ENCODE results near the gene MMP14.
"Not testable (repeated sequence)": the region's sequence is repeated elsewhere in the genome, so short reads cannot be mapped to it uniquely, and the experiment has no call there.

MMP14 gene

DNA sequence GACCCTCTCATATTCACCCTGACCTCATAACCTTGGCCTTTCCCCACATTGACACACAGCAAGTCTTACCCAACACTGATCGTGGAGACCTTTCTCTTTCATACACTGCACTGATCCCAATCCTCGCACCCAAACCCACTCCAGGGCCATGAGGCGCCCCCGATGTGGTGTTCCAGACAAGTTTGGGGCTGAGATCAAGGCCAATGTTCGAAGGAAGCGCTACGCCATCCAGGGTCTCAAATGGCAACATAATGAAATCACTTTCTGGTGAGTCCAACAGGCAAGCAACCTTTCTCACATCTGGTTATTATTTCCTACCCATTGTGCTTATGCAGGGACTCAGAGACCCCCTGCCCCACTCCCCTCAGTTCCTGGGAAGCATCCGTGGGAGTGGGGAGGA lies 5.4 kb downstream of the MMP14 start:
- no peak for DNase-seq (ENCODE audit: low read depth in 2 of 2)

DNA sequence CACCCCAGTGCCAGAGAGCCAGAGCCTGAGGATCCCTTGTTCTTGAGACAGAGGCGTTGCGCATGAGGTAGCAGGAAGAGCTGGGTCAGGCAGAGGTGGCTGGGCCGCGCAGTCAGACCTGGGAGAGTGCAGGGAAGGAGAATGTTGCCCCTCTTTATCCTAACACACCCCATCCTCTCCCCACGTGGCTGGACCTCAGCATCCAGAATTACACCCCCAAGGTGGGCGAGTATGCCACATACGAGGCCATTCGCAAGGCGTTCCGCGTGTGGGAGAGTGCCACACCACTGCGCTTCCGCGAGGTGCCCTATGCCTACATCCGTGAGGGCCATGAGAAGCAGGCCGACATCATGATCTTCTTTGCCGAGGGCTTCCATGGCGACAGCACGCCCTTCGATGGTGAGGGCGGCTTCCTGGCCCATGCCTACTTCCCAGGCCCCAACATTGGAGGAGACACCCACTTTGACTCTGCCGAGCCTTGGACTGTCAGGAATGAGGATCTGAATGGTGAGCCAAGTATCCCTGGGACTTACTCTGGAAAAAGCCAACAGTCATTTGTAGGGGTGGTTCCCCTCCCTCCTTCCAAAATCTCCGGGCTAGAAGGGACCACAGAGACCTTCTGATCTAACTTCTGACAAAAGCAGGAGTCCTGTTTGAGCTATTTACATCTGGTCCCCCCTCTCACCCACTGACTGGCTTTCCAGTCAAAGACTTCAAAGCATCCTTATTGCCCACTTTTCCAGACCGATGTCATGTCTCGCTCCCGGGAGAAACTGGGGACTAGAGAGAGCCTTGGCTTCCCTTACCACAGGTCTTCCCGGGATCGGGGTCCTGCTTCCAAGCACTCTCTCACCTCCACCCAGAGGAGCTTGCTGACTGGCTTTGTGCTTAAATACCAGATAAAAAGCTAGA lies 6.1 kb downstream of the MMP14 start:
- DNase-seq (ENCODE audit: low read depth in 2 of 2), result no peak

DNA sequence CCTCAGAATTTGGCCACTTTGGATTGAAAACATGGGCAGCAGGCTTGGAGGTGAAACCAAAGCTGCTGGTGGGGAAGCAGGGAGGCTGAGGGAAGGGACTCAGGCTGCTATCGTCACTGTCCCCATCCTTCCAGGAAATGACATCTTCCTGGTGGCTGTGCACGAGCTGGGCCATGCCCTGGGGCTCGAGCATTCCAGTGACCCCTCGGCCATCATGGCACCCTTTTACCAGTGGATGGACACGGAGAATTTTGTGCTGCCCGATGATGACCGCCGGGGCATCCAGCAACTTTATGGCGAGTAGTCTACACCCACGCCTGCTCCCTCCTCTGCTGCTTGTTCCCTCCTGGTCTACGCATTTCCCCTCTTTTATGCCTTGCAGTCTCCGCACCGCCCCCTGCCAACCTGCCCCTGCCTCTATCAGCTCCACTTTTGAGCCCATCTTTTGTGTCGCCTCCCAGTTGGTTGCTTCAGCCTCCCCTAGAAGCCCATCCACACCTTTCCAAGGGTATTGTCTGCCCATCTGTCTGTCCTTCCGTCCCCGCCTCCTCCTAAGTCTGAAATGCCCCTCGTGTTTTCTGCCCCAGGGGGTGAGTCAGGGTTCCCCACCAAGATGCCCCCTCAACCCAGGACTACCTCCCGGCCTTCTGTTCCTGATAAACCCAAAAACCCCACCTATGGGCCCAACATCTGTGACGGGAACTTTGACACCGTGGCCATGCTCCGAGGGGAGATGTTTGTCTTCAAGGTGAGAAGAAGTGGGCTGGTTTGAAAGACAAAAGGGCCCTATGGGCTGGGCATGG lies 6.9 kb downstream of the MMP14 start:
- no peak for DNase-seq (ENCODE audit: low read depth in 2 of 2)

DNA sequence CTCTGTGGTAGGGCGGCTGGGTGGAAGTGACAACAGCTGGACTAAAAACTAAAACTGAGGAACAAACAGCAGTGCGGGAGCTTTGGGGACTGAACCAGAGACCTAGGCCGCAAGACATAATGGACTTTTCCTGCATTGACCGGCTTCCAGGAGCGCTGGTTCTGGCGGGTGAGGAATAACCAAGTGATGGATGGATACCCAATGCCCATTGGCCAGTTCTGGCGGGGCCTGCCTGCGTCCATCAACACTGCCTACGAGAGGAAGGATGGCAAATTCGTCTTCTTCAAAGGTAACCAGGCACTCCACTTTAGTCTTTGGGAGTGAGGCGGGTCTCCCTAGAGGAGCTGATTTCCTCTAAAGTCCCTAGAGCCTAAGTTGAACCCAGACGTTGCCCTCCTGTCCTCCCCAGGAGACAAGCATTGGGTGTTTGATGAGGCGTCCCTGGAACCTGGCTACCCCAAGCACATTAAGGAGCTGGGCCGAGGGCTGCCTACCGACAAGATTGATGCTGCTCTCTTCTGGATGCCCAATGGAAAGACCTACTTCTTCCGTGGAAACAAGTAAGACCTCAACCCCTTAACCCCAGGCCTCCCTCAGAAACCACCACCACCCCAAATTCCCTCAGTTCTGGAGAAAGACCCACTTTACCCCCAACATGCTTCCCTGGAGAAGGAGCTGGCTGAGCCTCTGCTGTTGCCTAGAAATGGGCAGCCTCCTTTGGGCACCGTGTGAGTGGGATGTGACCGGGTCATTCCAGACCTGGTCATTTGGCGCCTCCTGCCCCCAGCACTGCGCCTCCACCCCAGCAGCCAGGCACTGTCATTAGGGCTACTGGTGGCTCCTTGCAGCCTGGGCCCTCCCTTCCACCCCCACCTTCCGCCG lies 8.1 kb downstream of the MMP14 start:
- DNase-seq (ENCODE audit: low read depth in 2 of 2), result no peak

DNA sequence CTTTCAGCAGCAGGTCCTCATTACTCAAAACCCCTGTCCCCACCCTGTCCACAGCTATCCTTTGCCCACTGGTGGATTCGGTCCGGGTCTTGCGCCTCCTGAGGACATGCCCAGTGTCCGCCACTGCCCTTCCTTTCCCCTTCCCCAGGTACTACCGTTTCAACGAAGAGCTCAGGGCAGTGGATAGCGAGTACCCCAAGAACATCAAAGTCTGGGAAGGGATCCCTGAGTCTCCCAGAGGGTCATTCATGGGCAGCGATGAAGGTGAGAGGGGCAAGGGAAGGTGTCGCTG lies 8.7 kb downstream of the MMP14 start:
- no peak for DNase-seq (ENCODE audit: low read depth in 2 of 2)

DNA sequence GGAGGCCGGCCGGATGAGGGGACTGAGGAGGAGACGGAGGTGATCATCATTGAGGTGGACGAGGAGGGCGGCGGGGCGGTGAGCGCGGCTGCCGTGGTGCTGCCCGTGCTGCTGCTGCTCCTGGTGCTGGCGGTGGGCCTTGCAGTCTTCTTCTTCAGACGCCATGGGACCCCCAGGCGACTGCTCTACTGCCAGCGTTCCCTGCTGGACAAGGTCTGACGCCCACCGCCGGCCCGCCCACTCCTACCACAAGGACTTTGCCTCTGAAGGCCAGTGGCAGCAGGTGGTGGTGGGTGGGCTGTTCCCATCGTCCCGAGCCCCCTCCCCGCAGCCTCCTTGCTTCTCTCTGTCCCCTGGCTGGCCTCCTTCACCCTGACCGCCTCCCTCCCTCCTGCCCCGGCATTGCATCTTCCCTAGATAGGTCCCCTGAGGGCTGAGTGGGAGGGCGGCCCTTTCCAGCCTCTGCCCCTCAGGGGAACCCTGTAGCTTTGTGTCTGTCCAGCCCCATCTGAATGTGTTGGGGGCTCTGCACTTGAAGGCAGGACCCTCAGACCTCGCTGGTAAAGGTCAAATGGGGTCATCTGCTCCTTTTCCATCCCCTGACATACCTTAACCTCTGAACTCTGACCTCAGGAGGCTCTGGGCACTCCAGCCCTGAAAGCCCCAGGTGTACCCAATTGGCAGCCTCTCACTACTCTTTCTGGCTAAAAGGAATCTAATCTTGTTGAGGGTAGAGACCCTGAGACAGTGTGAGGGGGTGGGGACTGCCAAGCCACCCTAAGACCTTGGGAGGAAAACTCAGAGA lies 9.6 kb downstream of the MMP14 start:
- no peak for DNase-seq (ENCODE audit: low read depth in 2 of 2)

DNA sequence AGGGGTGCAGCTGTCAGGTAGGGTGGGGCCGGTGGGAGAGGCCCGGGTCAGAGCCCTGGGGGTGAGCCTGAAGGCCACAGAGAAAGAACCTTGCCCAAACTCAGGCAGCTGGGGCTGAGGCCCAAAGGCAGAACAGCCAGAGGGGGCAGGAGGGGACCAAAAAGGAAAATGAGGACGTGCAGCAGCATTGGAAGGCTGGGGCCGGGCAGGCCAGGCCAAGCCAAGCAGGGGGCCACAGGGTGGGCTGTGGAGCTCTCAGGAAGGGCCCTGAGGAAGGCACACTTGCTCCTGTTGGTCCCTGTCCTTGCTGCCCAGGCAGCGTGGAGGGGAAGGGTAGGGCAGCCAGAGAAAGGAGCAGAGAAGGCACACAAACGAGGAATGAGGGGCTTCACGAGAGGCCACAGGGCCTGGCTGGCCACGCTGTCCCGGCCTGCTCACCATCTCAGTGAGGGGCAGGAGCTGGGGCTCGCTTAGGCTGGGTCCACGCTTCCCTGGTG lies 10.5 kb downstream of the MMP14 start:
- no peak for DNase-seq (ENCODE audit: low read depth in 2 of 2)

DNA sequence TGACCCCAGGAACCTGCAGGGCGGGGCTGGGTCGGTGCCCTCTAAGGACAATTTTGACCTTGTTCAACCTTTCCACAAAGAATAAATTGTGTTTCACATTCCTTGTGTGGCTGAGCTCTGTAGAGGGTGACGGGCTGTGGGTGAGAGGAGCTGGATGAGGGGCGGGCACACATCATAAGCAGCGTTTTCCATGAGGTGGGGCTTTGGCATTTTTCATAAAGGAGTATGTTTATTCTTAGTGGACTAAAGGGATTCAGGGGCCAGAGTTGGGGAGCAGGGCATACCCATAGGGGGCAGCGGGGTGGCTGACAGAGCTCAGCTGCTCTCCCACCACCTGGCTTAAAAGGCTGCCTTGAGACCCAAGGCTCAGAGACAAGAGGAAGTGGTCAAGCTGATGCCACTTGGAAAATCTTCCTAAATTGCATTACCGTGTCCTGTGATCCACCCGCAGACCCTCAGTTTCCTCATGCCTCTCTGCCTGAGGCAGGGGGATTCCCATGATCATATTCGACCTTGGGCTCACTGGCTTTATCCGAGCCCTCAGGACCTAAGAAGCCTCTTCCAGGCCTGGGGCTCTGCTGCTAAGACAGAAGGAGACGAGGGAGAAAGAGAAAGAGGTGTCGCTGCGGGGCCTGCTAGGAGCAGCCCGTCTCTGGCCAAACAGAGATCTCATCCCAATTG lies 11.4 kb downstream of the MMP14 start:
- DNase-seq (ENCODE audit: low read depth in 2 of 2), result no peak

DNA sequence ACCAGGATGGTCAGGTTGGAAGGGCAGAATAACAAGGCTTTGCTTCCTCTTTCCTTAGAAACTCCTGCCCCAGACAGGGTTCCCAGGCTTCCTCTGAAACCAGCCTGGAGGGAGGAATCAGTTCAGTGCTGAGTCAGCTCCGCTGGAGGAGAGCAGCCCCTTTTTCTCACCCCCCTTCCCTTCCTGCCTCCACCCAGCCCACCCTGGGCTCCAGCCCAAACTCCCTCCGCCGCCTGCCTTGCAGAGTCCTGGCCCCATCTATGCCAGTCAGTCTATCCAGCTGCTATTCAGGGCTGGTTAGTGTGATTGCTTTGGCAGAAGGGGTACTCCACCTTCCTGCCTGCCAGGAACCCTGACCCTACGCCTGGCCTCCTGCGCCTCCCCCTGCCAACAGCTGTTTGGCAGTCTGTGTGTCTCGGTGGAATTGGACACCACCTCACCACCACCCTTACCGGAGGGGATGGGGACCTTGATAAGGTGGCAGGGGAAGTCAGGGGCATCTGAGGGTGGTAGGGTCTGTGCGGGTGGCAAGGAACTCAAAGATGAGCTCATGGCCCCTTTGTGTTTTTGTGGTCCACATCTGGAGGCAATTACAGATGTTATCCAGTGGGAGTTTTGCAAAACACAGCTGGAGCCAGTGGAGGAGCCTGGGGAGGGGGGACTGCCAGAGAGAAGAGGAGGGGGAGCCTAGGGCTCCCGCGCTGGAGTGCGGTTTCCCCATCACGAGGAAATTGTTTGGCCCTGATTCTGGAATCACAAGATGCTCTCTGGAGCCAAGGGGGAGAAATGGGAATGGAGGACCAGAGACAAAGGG lies 12.2 kb downstream of the MMP14 start:
- DNase-seq (ENCODE audit: low read depth in 2 of 2), result no peak

DNA sequence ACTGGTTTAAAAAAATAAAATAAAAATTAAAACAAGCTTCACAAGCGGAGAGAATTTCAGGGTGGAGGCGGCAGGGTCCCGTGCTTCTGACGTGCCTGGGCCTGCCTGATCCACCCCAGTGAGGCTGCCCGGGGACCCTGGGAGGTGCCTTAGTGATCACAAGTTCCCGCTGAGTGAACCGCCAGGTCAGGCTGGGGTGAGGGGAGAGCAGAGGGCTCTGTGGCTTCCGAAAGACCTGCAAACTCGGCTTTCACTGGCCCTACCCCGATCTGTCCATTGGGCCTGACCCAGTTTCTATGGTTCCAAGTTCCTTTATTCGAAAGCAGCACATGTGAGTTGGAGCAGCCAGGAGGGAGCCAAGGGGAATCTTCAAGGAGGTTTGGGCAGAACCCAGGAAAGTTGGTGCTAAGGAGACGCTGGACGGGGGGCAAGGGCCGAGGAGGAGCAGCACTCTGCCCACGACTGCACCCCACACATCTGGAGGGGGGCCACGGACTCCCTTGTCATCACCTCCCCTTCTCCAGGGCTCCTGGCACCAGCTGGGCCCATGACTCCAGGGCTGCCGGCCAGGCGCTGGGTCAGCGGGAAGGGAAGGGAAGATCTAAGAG lies 12.9 kb downstream of the MMP14 start:
- DNase-seq (ENCODE audit: low read depth in 2 of 2), result no peak

DNA sequence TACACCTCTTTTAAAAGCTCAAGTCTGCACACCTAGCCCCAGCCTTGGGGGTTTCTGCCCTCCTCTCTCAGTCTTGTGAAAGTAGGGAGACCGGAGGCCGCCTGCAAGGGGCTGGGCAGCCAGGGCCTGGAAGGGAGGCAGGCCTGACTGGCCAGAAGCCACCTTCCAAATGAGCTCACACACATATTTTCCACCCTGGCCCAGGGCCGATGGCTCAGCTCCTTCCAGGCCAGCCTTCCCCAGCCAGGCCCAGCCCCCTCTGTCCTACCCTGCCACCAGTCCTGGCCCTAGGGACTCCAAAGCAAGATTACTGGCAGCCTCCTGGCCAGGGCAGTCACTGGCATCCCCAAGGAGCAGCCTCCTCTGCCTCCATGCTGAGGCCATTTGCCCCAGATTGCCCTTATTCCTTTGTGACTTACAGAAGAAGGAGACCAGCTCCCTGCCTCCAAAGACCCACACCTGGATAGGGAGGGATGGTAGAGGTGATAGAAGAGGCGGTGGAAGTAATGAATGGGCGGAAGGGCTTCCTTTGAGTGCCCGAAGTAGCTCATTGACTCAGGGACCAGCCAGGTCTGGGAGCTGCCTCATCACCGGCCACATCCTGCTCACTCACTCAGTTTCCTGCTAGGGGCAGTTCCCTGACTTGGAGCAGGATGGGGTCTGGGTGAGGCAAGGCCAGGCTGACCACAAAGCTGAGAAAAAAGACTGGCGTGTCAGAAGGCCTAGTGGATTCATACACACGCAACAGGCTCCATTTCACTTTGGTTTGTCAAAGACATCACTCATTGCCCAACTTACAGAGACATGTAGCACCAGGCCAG lies 14.8 kb downstream of the MMP14 start:
- no peak for DNase-seq (ENCODE audit: low read depth in 2 of 2)

DNA sequence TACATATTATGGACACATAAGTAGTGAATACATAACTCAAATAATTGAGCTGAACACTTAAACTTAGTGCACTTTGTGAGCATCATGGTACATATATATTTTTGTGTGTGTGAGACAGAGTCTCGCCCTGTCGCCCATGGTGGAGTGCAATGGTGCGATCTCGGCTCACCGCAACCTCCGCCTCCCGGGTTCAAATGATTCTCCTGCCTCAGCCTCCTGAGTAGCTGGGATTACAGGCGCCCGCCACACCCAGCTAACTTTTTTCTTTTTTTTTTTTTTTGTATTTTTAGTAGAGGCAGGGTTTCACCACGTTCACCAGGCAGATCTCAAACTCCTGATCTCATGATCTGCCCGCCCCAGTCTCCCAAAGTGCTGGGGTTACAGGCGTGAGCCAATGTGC lies 15.8 kb downstream of the MMP14 start:
- not testable (repeated sequence) for DNase-seq (ENCODE audit: low read depth in 2 of 2)

DNA sequence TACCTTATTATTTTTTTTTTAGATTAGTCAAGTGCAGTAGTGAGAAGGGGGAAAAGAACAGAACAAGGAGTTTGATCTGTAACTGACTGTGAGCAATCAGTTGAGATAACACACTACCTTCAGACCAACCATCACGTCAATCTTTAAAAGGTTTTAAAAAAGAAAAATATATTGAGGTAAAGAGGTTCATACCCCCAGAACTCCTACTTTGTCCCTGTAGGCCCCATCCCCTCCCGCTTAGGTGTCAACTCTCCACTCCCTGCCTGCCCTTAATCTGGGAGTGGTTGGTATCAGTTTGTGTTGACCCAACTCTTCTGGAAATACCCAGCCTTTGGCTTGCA lies 16.2 kb downstream of the MMP14 start:
- no peak for DNase-seq (ENCODE audit: low read depth in 2 of 2)

DNA sequence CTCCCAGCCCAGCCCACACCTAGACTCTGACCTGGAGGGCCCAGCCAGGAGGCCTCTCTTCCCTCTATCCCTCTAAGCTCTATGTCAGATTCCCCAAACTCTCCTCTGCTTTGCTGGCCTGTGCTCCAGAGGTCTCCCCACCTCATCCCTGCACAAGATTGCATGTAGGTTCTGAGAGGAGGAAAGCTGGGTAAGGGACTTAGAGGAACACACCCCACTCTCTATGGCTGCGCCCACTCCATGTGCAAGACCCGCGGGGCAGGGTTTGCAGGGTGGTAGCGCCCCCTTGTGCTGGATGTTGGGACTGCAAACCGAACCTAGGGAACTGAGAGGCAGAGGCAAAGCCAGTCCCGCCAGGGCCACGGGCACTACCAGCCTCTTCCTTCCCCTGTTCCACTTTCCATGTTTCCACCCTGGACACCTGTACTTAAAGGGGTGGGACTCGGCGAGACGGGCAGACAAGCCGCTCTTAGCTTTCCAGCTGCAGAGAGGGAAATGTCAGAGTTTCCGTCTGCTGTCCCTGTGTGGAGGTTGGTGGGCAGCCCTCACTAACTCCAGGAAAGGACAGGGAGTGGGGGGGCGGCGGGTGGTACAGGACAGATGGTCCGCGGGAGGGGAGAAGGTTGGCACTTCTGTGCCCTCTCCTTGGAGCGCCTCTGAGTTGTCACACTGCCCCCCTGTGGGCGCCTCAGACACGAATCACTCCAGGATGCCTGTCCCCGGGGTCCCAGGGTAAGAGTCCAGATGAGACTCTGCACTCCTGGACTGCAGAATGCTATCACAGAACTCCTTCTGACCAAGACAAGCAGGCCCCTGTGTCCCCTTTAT lies 16.8 kb downstream of the MMP14 start:
- DNase-seq (ENCODE audit: low read depth in 2 of 2), result peak; percentile 78 to 94

DNA sequence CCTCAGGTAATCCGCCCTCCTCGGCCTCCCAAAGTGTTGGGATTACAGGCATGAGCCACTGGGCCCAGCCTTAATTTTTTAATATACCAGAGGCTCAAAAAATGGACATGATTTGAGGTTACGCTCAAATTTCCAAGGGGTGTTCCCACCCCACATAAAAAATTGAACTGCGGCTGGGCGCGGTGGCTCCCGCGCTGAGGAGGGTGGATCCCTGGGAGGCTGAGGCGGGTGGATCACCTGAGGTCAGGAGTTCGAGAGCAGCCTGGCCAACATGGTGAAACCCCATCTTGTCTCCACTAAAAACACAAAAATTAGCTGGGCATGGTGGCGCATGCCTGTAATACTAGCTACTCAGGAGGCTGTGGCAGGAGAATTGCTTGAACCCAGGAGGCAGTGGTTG lies 17.9 kb downstream of the MMP14 start:
- DNase-seq (ENCODE audit: low read depth in 2 of 2), result not testable (repeated sequence)

DNA sequence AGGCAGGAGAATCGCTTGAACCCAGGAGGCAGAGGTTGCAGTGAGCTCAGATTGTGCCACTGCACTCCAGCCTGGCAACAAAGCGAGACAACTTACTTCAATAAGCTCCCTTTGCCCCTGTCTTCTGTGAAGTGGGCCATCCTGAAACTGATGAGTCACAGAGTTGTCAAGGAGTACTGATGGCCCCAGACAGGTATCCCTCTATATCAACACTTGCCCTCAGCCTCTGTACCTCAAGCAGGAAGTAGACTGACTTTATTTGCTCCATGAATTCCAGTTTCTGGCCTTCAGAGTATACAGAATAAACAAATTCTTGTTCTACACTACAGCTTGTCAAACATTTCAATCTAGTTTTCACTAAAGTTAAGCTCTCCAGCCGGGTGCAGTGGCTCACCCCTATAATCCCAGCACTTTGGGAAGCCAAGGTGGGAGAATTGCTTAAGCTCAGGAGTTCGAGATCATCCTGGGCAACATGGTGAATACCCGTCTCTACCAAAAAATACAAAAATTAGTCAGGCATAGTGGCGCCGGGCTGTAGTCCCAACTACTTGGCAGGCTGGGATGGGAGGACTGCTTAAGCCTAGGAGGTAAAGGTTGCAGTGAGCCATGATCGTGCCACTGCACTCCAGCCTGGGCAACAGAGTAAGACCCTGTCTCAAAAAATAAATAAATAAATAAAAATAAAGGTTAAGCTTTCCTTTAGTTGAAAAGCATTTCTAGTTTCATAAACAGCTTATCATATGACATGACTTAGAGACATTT lies 18.8 kb downstream of the MMP14 start:
- DNase-seq (ENCODE audit: low read depth in 2 of 2), result no peak

DNA sequence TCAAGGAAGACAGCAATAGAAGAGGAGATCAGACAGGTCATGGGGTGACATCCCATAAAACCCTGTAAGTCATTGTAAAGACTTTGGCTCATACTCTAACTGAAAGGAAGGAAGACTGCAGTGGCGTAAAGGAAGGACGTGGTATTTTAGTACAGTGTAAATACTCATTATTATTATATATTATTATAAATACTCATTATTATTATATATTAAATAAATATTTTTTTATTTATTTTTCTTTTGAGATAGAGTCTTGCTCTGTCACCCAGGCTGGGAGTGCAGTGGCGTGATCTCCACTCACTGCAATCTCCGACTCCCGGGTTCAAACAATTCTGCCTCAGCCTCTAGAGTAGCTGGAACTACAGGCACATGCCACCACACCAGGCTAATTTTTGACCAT lies 20.0 kb downstream of the MMP14 start:
- no peak for DNase-seq (ENCODE audit: low read depth in 2 of 2)
